Measurements from ENCODE around the gene CACNA1D. TPM values are rescaled to one million over a fixed set of nuclear protein-coding genes. Genes with fewer than 3 reads are reported as not detected.

The CACNA1D gene
- total RNA-seq, 1 experiment from 2014 or later, result 1.1 TPM

DNA sequence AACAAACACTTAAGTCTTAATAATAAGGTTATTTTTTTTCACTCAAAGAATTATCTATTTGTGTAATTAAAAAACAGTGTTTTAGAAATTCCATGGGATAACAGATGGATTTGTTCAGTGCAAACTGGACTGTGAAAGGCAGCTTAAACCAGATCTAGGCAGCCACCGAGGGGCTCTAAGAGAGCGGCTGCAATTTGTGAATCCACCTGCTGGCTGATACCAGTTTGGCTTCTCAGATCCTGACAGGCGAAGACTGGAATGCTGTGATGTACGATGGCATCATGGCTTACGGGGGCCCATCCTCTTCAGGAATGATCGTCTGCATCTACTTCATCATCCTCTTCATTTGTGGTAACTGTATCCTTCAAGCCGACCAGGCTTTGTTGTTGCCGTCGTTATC lies 232.2 kb downstream of the CACNA1D start (continued):
- TF ChIP-seq EGR1 (IDR thresholded peaks at IDR 0.05; ENCODE audit: low read depth), result no peak
- no peak for TF ChIP-seq JUND (IDR thresholded peaks at IDR 0.05)
- TF ChIP-seq FOSL1 (IDR thresholded peaks at IDR 0.05; ENCODE audit: low read depth), result no peak
- no peak for TF ChIP-seq ELF1 (IDR thresholded peaks at IDR 0.05; ENCODE audit: borderline replicate concordance, low read depth)

DNA sequence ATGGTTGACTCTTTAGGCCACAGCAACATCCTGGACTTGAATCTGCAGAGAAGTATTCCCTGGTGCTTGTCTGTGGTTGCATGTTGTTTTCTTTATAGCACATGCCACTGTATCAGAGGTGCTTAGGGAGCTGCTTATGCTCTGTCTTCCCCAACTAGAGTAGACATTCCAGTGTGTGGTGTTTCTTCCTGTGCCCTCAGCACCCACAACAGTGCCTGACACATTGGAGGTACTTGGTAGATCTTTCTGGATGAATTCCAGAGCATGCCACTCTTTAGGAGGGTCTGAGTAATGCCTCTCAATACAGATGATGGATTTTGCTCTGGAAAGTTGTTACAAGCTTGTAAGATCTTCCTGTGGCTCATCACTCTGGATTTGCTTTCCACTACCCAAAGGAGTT lies 234.2 kb downstream of the CACNA1D start:
- intact Hi-C loops (cut with micrococcal nuclease), result no loop called here
- Histone ChIP-seq H3K4me3 (replicated peaks in 1 of 2; ENCODE audit: low read depth in 1 of 2, low read length in 2 of 2) (no peak overlapping the region), H3K79me2 (ENCODE audit: insufficient read depth, low read length) (no peaks in the 10 kb centered on the region), H2AFZ (ENCODE audit: low read depth, low read length, poor library complexity, severe bottlenecking) (no peak overlapping the region), H3K9me3 (ENCODE audit: control insufficient read depth in 1 of 2, insufficient read depth in 1 of 2, low read depth in 1 of 2, low read length in 2 of 2) (no peaks in the 10 kb centered on the region), H3K27me3 (ENCODE audit: insufficient read depth, low read length) (no peaks in the 10 kb centered on the region), H3K9ac (ENCODE audit: low read length) (no peak overlapping the region), H3K27ac (ENCODE audit: low read depth, low read length) (no peak overlapping the region), H3K36me3 (ENCODE audit: control insufficient read depth in 1 of 2, insufficient read depth in 2 of 2, low read length in 2 of 2) (no peaks in the 10 kb centered on the region), H3K4me2 (ENCODE audit: low read length) (no peak overlapping the region), H3K4me1 (ENCODE audit: control insufficient read depth in 1 of 2, insufficient read depth in 2 of 2, low read length in 2 of 2) (no peaks in the 10 kb centered on the region), H4K20me1 (ENCODE audit: insufficient read depth) (no peaks in the 10 kb centered on the region), H3K9me2 (ENCODE audit: insufficient read depth) (no peaks in the 10 kb centered on the region)
- RAD21 ChIA-PET (ENCODE audit: low non-redundant PET in 1 of 2, low total read pairs in 2 of 2, uncharacterized antibody in 2 of 2, unreplicated experiment in 2 of 2), result no interaction called here
- POLR2A ChIA-PET, result no interaction called here
- DNase-seq (ENCODE audit: low read depth, low spot score) (no peak), ATAC-seq (no peak)
- BruUV-seq (replicated peaks), result no TSS peak
- TF ChIP-seq SRF (IDR thresholded peaks at IDR 0.05; ENCODE audit: low read depth) (no peak), FOSL1 (IDR thresholded peaks at IDR 0.05; ENCODE audit: low read depth) (no peak), RAD21 (IDR thresholded peaks at IDR 0.05; ENCODE audit: low read depth) (no peak), CBX3 (IDR thresholded peaks at IDR 0.05; ENCODE audit: low read depth) (no peak)
- CTCF ChIA-PET, result no interaction called here

DNA sequence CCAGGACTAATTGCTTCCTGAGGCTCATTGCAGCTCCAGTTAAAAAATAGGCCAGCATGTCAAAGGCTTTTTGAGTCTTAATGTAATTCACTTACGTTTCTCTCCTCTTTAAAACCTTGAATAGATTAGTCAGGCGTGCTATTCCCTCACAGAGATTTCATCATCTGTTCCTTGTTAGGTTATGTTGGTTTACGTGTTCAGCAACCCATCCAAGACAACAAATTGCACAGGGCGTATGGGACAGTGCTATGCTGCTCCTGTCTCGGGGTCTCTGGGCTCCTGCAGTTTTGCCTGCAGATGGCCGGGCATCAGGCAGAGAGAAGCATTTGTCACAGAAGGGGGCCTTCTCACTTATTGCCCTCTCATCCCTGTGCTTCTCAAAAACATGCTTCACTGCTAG lies 234.7 kb downstream of the CACNA1D start:
- no peak for TF ChIP-seq ZNF274 (IDR thresholded peaks at IDR 0.05; ENCODE audit: low read depth, low read length)
- TF ChIP-seq CEBPB (IDR thresholded peaks at IDR 0.05; ENCODE audit: low read depth), result no peak
- TF ChIP-seq, protein P1, sequence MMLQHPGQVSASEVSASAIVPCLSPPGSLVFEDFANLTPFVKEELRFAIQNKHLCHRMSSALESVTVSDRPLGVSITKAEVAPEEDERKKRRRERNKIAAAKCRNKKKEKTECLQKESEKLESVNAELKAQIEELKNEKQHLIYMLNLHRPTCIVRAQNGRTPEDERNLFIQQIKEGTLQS (IDR thresholded peaks at IDR 0.05), result no peak
- no peak for TF ChIP-seq TCF7L2 (IDR thresholded peaks at IDR 0.05; ENCODE audit: borderline replicate concordance, extremely low read depth, insufficient read depth, insufficient read length)
- TF ChIP-seq EZH2 (IDR thresholded peaks at IDR 0.05), result no peak
- H4K20me1 ChIP-seq (ENCODE audit: insufficient read depth), result no peaks in the 10 kb centered on the region
- H3K27me3 ChIP-seq (ENCODE audit: insufficient read depth, low read length), result no peaks in the 10 kb centered on the region
- DNase-seq (ENCODE audit: low read depth, low spot score) (no peak), ATAC-seq (no peak)
- H2AFZ ChIP-seq (ENCODE audit: low read depth, low read length, poor library complexity, severe bottlenecking), result no peak overlapping the region
- no peak overlapping the region for H3K27ac ChIP-seq (ENCODE audit: low read depth, low read length)
- ChIA-PET POLR2A (no interaction called here), RAD21 (ENCODE audit: low non-redundant PET in 1 of 2, low total read pairs in 2 of 2, uncharacterized antibody in 2 of 2, unreplicated experiment in 2 of 2) (no interaction called here), CTCF (interaction anchor here (0.6 to 1.3 kb wide), 2 partner anchors 8 to 50 kb away, joined by 3 read pairs; no protein-coding TSS in a partner anchor)
- no peak overlapping the region for H3K4me3 ChIP-seq (replicated peaks in 1 of 2; ENCODE audit: low read depth in 1 of 2, low read length in 2 of 2)
- H3K9me2 ChIP-seq (ENCODE audit: insufficient read depth), result no peaks in the 10 kb centered on the region
- no TSS peak for BruUV-seq (replicated peaks)
- H3K4me1 ChIP-seq (ENCODE audit: control insufficient read depth in 1 of 2, insufficient read depth in 2 of 2, low read length in 2 of 2), result no peaks in the 10 kb centered on the region
- no peak overlapping the region for H3K4me2 ChIP-seq (ENCODE audit: low read length)
- H3K79me2 ChIP-seq (ENCODE audit: insufficient read depth, low read length), result no peaks in the 10 kb centered on the region
- H3K9ac ChIP-seq (ENCODE audit: low read length), result no peak overlapping the region
- H3K36me3 ChIP-seq (ENCODE audit: control insufficient read depth in 1 of 2, insufficient read depth in 2 of 2, low read length in 2 of 2), result no peaks in the 10 kb centered on the region
- no peaks in the 10 kb centered on the region for H3K9me3 ChIP-seq (ENCODE audit: control insufficient read depth in 1 of 2, insufficient read depth in 1 of 2, low read depth in 1 of 2, low read length in 2 of 2)
- intact Hi-C loops (cut with micrococcal nuclease), result no loop called here

All from HCT116 (cell line).